Myocyte (in vitro differentiated cells): ENCODE measurements around the gene PIP4K2C. TPM values are rescaled to one million over a fixed set of nuclear protein-coding genes. Genes with fewer than 3 reads are reported as not detected.
"Not testable (repeated sequence)": the region's sequence is repeated elsewhere in the genome, so short reads cannot be mapped to it uniquely, and the experiment has no call there.

ENCODE experiments used
- DNase-seq: peaks from one replicate; pipeline ENCODE4 v3.0.0-alpha.2; 2012; ENCODE audit warnings: low read depth
- total RNA-seq: library from RNA; depleted of rRNA; stranded (reverse); fragments of >200 nt; gene quantifications from 2 replicates; pipeline ENCODE4 v1.2.3, GENCODE V29; 2014

Gene PIP4K2C
- total RNA-seq, 1 donor from 2014 or later = 15.4 TPM

GRCh38 chr12:57609101-57609780 lies 18.2 kb downstream of the PIP4K2C start:
- DNase-seq = no peak

- DNase-seq = no peak
Observed at GRCh38 chr12:57609781-57610553, 19.0 kb downstream of the PIP4K2C start.

GRCh38 chr12:57610554-57611107 lies 19.6 kb downstream of the PIP4K2C start:
- no peak for DNase-seq

GRCh38 chr12:57611108-57611826 lies 20.3 kb downstream of the PIP4K2C start, which contains the start of gene ARHGEF25:
Gene ARHGEF25 (plus strand): TSS chr12:57611435. CDS start chr12:57611895, 460 bp downstream.
- peak; percentile 50 for DNase-seq

GRCh38 chr12:57611827-57612710 lies 21.1 kb downstream of the PIP4K2C start:
- no peak for DNase-seq

GRCh38 chr12:57612711-57613426 lies 21.9 kb downstream of the PIP4K2C start:
- no peak for DNase-seq

GRCh38 chr12:57613427-57614109 lies 22.6 kb downstream of the PIP4K2C start:
- no peak for DNase-seq

- no peak for DNase-seq
Observed at GRCh38 chr12:57614178-57614947, 23.4 kb downstream of the PIP4K2C start.

GRCh38 chr12:57614948-57615500 lies 24.0 kb downstream of the PIP4K2C start:
- no peak for DNase-seq

GRCh38 chr12:57615637-57616036 lies 24.6 kb downstream of the PIP4K2C start:
- DNase-seq = no peak

GRCh38 chr12:57616383-57617101 lies 25.6 kb downstream of the PIP4K2C start:
- peak; percentile 17 for DNase-seq

- no peak for DNase-seq
Observed at GRCh38 chr12:57617942-57618341, 26.9 kb downstream of the PIP4K2C start.

GRCh38 chr12:57618431-57618830 lies 27.4 kb downstream of the PIP4K2C start:
- DNase-seq = not testable (repeated sequence)

- DNase-seq = no peak
Observed at GRCh38 chr12:57618966-57619433, 28.0 kb downstream of the PIP4K2C start.

GRCh38 chr12:57619434-57620244 lies 28.6 kb downstream of the PIP4K2C start:
- DNase-seq = no peak

- DNase-seq = no peak
Observed at GRCh38 chr12:57620245-57620935, 29.4 kb downstream of the PIP4K2C start.
